HG02571 (cell line): ENCODE results near the gene VARS1.
A peak's percentile ranks its signal among the peaks of the same experiment; 100 is the strongest.
"Not testable (repeated sequence)": the region's sequence is repeated elsewhere in the genome, so short reads cannot be mapped to it uniquely, and the experiment has no call there.

Experiments used
- ATAC-seq: cut with Tn5 transposase; IDR thresholded peaks from one replicate; pipeline ENCODE4 v1.9.1; 2021; ENCODE audit warnings: mild to moderate bottlenecking, moderate library complexity; ENCODE audit not compliant: unreplicated experiment

Gene VARS1

GRCh38 chr6:31822036-31822821 is 26.7 kb upstream of the VARS1 start:
- ATAC-seq: peak; percentile 39

GRCh38 chr6:31821301-31822035 is 25.9 kb upstream of the VARS1 start:
- ATAC-seq: peak; percentile 56

- ATAC-seq: not testable (repeated sequence)
Measured at GRCh38 chr6:31820399-31820798, 24.8 kb upstream of the VARS1 start.

- ATAC-seq: no peak
Measured at GRCh38 chr6:31819871-31820299, 24.3 kb upstream of the VARS1 start.

GRCh38 chr6:31817929-31818511 is 22.5 kb upstream of the VARS1 start:
- ATAC-seq: not testable (repeated sequence)

GRCh38 chr6:31817133-31817928 is 21.8 kb upstream of the VARS1 start:
- not testable (repeated sequence) for ATAC-seq

- no peak for ATAC-seq
Measured at GRCh38 chr6:31815025-31815838, 19.7 kb upstream of the VARS1 start, which contains the start of the genes HSPA1A and HSPA1L. Gene HSPA1A, plus strand, starts transcription at chr6:31815543. Its CDS starts 214 bp downstream, at chr6:31815757. Gene HSPA1L, minus strand, starts transcription at chr6:31815283. Its CDS starts 3,311 bp downstream, at chr6:31811972.

- peak; percentile 42 for ATAC-seq
Measured at GRCh38 chr6:31814677-31815024, 19.1 kb upstream of the VARS1 start.

- no peak for ATAC-seq
Measured at GRCh38 chr6:31813465-31813849, 17.9 kb upstream of the VARS1 start.

GRCh38 chr6:31811645-31812044 is 16.1 kb upstream of the VARS1 start:
- ATAC-seq: no peak

GRCh38 chr6:31808599-31808998 is 13.0 kb upstream of the VARS1 start:
- ATAC-seq: not testable (repeated sequence)

GRCh38 chr6:31806470-31807272 is 11.1 kb upstream of the VARS1 start, which contains the start of gene LSM2:
Gene LSM2, minus strand, starts transcription at chr6:31806966. Its CDS starts 209 bp downstream, at chr6:31806757.
- ATAC-seq: peak; percentile 89

- ATAC-seq: no peak
Measured at GRCh38 chr6:31805939-31806469, 10.5 kb upstream of the VARS1 start.

GRCh38 chr6:31801031-31801927 is 5.7 kb upstream of the VARS1 start:
- not testable (repeated sequence) for ATAC-seq

GRCh38 chr6:31799781-31800180 is 4.2 kb upstream of the VARS1 start:
- ATAC-seq: no peak

- ATAC-seq: no peak
Measured at GRCh38 chr6:31797588-31797987, 2.0 kb upstream of the VARS1 start.

- ATAC-seq: no peak
Measured at GRCh38 chr6:31796993-31797385, 1.4 kb upstream of the VARS1 start.
